SU-DHL-6 (cell line): ENCODE data around the gene JPH4.

Source experiments
- CTCF ChIP-seq: fragments of 200-600 bp; sonication (generic); IDR thresholded peaks from one replicate; pipeline ENCODE4 v1.5.1; 2017; ENCODE audit warnings: antibody characterized with exemption, mild to moderate bottlenecking, low read length, moderate library complexity; ENCODE audit not compliant: insufficient read depth, poor library complexity, severe bottlenecking
- EZH2phosphoT487 ChIP-seq: fragments of 200-600 bp; sonication (generic), shearing (Covaris generic); conservative IDR thresholded peaks from 2 replicates; pipeline ENCODE4 v1.6.1; 2018; ENCODE audit warnings: mild to moderate bottlenecking, antibody characterized with exemption, low read length, moderate library complexity, mixed read lengths

GRCh38 chr14:23600322-23600707, 21.7 kb upstream of the JPH4 start:
- TF ChIP-seq CTCF (no peak), EZH2phosphoT487 (no peak)
